ENCODE data around the gene RSRC2.
"Not testable (repeated sequence)": the region's sequence is repeated elsewhere in the genome, so short reads cannot be mapped to it uniquely, and the experiment has no call there.

RSRC2 gene

GRCh38 chr12:122483969-122484368 lies 42.8 kb downstream of the RSRC2 start:
- H3K4me3 ChIP-seq (ENCODE audit: low read depth, low read length): no peak overlapping the region
- DNase-seq (ENCODE audit: low read depth): no peak
- no peak for TF ChIP-seq CTCF (conservative IDR thresholded peaks at IDR 0.05; ENCODE audit: low read depth, low read length)

GRCh38 chr12:122481861-122482260 lies 44.9 kb downstream of the RSRC2 start:
- peak; percentile 22 for DNase-seq (ENCODE audit: low read depth)
- no peak overlapping the region for H3K4me3 ChIP-seq (ENCODE audit: low read depth, low read length)
- no peak for TF ChIP-seq CTCF (conservative IDR thresholded peaks at IDR 0.05; ENCODE audit: low read depth, low read length)

GRCh38 chr12:122480753-122481152 lies 46.0 kb downstream of the RSRC2 start:
- H3K4me3 ChIP-seq (ENCODE audit: low read depth, low read length): no peak overlapping the region
- DNase-seq (ENCODE audit: low read depth): no peak
- TF ChIP-seq CTCF (conservative IDR thresholded peaks at IDR 0.05; ENCODE audit: low read depth, low read length): no peak

- no peak for DNase-seq (ENCODE audit: low read depth)
- H3K4me3 ChIP-seq (ENCODE audit: low read depth, low read length): no peak overlapping the region
- no peak for TF ChIP-seq CTCF (conservative IDR thresholded peaks at IDR 0.05; ENCODE audit: low read depth, low read length)
Measured at GRCh38 chr12:122474324-122474716, 52.4 kb downstream of the RSRC2 start.

GRCh38 chr12:122473543-122474323 lies 53.0 kb downstream of the RSRC2 start:
- H3K4me3 ChIP-seq (ENCODE audit: low read depth, low read length): no peak overlapping the region
- DNase-seq (ENCODE audit: low read depth): peak; percentile 77
- no peak for TF ChIP-seq CTCF (conservative IDR thresholded peaks at IDR 0.05; ENCODE audit: low read depth, low read length)

GRCh38 chr12:122471324-122472226 lies 55.2 kb downstream of the RSRC2 start:
- DNase-seq (ENCODE audit: low read depth): peak; percentile 88
- H3K4me3 ChIP-seq (ENCODE audit: low read depth, low read length): no peak overlapping the region
- TF ChIP-seq CTCF (conservative IDR thresholded peaks at IDR 0.05; ENCODE audit: low read depth, low read length): peak; percentile 80

GRCh38 chr12:122470576-122470975 lies 56.2 kb downstream of the RSRC2 start:
- DNase-seq (ENCODE audit: low read depth); H3K4me3 ChIP-seq (ENCODE audit: low read depth, low read length): not testable (repeated sequence)

- not testable (repeated sequence) for DNase-seq (ENCODE audit: low read depth); H3K4me3 ChIP-seq (ENCODE audit: low read depth, low read length)
Measured at GRCh38 chr12:122469856-122470255, 56.9 kb downstream of the RSRC2 start.

Data from choroid plexus epithelial cell (primary cell).